Hematopoietic multipotent progenitor cell treated with erythropoietin and hydrocortisone succinate and interleukin-3 and kit ligand, for 6 days (in vitro differentiated cells): ENCODE results near the gene VIPR1.
"Not testable (repeated sequence)": the region's sequence is repeated elsewhere in the genome, so short reads cannot be mapped to it uniquely, and the experiment has no call there.

Experiments used
- DNase-seq: peaks from one replicate; pipeline ENCODE4 v3.0.0-alpha.2; 2015

Gene VIPR1

DNA sequence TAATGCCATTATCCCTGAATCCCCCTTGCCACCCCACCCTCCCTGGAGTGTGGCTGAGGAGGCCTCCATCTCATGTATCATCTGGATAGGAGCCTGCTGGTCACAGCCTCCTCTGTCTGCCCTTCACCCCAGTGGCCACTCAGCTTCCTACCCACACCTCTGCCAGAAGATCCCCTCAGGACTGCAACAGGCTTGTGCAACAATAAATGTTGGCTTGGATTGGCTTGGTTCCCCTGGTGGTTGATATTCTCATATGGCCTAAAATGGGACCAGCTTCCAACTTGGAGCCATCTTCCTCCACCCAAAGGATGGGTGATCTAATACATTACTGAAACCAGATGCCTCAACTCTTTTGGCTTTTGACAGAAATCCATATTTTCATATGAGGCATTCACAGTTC lies 34.9 kb downstream of the VIPR1 start:
- no peak for DNase-seq

DNA sequence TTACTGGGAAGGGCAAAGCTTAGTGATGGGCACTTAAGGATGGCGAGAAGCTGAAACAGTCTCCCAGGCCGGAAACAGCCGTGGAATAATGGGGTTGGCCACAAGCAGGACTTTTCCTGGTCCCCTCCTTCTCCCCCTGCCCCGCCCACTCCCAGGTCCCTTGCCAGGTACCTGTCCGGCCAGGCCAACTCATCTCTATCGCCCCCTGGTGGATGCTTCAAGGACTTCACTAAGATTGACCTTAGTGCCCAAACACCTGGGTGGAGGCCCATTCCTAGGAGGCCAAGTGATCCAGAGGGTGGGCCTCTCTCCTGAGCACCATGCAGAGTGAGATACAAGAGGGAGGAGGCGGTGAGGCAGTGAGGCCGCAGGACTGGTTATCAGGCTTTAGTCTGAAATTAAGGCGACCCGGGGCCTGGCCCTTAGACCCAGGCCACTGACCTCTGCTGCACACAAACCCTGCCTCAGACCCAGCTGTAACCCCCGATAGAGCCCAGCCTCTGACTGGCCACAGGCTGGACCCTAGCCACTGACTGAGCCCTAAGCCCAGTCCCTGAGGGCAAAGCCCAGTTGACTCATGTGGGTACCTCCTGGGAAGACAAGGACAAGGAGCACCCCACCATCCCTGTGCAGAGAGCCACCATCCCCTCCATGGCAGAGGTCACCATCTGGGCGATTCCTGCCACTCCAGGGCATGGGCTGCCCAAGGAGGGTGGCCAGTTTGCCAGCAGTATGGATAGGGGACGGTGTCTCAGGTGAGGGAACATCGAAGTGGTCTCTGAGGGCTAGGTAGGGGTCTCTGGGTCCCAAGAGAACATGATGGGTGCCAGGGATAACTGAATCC lies 37.6 kb downstream of the VIPR1 start:
- DNase-seq = peak; percentile 69

DNA sequence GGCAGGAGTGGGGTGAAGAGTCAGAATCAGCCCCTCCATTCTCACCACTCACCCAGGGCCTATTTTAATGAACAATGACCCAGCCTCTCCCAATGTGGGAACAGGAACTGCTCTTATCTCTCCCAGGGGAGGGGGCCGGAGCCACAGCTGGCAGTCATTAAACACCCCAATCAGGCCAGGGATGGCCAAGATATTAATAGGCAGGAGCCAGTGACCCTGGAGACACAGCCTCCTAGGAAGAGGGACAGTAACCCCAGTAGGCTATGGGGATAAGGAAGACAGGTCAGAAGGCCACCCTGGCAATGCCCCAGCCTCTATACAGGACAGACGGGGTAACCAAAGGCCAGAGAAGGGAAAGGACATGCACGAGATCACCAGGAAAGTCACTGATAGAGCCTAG lies 38.6 kb downstream of the VIPR1 start:
- DNase-seq = no peak

DNA sequence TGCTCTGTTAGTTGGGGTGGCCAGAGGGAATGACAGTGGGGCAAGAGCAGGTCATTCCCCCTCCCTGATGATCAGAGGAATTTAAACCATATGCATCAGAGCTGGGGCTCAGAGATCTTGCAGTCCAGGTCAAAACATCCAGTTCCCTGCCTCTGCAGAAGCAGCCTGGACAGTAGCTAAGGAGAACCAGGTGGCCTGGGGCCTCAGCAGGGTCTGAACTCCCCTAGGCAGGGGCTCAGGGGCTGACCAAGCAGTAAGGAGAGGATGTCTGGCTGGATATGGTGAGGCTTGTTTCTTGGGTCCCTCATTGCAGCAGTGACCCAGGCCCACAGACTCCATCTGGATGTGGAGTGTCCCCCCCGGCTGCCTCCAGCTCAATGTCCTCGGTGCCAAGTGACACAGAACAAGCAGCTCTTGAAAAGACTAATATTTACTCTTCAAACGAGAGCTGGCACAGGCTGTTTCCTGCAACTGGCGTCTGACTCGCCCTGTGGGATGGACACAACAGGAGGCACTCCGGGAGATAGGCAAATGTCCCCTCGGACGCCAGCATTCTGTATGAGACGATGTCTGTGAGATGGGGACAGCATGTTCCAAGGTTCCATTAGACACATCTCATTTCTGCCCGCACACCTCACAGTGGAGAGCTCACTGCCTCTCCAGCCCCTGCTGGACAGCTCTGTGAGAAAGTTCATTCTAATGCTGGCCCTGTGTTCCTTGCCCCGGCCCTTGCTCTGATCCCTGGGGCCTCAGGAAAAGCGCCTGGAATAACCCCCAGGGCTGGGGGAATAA lies 42.2 kb downstream of the VIPR1 start:
- no peak for DNase-seq

DNA sequence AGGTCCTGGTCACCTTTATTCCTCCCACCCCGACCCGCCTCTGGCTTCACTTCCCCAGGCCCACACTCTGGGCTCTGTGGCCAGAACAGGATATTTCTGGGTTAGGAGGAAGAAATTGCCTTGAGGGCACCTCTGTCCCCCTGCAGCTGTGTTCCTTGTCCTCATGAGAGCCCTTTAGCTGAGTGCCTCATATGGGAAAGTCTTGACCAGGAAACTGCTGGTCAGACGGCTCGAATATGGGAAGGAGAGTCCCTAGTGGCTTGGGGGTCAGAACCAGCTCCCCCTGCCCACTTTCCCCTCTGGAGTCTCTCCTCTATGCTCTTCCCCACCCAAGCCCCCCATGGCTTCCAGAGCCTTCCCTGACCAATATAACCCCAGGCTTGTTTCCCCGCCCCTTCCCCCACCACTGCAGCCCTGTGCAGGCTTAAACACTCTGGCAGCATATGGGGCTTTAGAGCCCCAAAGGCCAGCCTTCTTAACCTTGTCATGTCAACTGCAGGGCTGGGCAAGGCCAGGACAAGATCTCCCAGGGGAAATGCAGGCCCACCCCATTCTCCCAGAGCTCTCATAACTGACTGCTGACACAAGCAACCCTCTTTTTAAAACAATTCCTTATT lies 42.9 kb downstream of the VIPR1 start:
- no peak for DNase-seq

DNA sequence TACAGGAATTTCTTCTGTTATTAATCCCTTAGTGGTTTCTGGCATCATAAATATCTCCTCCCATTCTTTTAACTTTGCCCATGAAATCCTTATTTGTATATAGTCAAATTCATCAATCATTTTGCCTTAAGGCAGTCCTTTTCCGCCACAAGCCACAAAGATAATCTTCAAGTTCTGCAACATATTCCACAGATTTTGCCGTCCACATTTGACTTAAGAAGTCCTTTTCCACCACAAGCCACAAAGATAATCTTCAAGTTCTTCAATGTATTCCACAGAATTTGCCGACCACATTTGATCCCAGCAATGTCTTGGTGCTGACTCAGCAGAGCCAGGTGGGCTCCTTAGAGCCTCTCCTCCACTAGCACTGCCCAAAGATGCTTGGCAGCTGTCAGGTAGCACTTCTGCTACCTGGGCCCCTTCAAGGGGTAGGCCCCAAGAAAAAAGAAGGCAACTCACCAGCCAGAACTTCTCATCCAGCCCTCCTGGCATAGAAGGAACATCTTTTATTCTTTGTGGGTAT lies 44.3 kb downstream of the VIPR1 start:
- no peak for DNase-seq

DNA sequence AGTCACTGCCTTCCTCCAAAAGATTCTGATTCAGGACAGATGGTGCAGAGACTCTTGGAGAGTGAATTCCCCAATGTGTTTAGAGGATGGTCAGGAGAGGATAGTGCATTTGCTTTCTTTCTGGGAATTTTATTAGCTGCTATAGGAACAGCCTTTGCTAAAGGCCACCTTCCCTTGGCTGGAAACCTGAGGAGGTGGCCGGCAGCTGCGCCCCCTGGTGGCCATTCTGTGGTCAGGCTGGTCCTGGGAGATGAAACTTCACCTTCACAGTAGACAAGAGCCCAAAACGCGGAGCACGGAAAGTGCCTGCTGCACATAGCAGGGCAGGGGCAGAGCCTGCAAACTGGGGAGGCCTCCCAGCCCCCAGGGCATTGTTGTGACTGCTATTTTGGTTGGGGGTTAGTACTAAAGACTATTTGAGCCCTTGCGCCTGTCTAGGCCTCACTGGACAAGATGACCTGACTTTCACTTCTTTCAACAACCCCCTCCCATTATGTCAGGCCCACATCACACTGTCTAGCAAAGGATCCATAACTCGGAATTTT lies 45.0 kb downstream of the VIPR1 start:
- DNase-seq = peak; percentile 81

DNA sequence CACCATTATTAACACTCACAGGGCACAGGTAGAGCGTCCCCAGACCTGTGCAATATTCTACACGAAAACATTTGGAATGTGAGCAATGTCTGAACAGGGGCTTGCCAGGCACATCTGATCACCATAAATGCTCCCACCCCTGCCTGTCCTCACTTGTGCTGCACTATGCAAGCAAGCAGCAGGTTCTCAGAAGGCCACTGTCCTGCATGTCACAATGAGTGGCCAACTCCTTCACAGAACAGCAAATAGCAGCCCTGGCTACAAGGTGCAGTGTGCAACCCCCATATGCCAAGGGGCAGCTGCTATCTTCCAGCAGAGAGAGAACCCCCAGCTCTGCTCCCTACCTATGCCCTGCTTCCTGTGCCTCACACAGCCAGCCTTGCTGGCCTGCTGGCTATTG lies 46.7 kb downstream of the VIPR1 start:
- DNase-seq = no peak

DNA sequence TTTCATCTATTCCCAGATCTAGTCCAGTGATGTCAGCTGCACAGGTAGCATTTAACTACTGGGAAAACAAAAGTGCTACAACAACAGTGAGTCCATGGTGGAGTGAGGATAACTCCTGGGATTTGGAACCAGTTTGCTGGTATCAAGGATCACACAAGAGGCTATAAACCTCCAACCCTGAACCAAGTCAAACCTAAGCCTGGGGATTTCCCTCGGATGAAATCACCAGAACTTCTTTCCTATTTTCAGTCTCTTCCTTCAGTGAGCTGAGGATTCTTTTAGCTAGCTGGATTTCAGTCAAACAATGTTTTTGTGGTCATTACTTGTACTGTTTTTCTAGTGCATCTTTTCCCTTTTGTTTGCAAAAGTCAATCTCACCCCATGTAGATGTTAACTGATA lies 47.8 kb downstream of the VIPR1 start:
- no peak for DNase-seq

DNA sequence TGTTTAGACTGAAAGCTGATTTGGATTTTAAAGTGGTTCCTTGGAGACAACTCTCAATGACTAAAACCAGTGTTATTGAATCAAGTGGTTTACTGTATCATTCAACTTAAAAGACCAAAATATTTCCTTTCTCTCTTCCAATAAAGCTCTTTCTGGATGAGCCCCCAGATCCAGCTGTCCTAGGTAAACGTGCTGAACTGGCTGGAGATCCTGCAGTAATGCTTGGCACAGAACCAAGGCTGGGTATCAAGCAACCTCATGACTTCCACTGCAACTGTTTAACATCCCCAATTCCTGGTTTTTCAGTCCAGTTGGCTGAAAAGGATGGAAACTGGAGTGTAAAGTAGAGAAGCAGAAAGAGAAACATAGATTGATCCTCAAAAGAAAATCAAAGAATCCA lies 50.4 kb downstream of the VIPR1 start:
- no peak for DNase-seq

DNA sequence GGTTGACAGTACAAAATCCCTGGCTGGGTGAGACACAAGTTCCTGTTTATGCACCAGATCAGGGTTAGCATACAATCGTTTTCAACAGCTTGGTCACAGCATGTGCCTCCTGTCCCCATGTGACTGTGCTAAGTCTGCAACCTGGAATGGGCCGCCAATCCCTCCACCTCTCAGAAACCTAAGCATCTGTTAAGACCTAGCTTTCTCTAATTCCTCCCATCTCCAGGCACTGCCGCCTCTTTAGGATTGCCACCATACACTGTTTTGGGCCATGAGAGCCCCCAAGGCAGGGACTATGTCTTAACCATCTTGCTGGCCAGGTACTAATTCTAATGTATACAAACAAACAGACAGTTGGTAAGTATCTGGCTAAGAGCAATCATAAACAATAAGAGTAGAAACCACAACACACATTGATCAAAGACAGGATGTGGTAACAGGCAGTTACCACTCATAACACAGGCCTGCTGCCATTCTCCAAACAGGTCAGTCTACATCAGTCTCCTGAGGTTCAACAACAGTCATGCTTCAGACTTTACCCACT lies 53.7 kb downstream of the VIPR1 start:
- DNase-seq = no peak

DNA sequence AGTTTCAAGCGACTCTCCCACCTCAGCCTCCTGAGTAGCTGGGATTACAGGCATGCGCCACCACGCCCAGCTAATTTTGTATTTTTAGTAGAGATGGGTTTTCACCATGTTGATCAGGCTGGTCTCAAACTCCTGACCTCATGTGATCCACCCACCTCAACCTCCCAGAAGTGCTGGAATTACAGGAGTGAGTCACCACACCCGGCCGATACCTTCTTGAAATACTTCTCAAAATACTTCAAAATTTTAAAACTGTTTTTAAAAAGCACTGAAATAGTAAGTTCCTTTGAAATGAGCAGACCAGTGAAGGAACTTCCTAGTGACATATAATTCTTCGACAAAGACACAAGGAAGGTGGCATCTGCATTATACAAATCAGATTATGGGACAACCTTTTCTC lies 54.4 kb downstream of the VIPR1 start:
- DNase-seq = not testable (repeated sequence)

DNA sequence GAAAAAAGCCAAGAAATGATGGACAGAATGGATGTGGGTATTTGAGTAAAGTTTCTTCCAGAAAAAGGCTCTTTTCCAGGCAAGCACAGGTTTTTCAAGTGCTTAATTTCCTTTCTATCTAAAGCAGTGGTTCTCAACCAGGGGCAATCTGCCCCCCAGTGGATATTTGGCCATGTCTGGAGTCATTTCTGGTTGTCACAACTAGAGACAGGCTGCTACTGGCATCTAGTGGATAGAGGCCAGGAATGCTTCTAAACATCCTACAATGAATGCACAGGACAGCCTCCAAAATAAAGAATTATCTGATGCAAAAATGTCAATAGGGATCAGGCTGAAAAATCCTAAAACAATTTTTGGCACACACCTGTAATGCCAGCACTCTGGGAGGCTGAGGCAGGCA lies 55.4 kb downstream of the VIPR1 start:
- DNase-seq = peak; percentile 36

DNA sequence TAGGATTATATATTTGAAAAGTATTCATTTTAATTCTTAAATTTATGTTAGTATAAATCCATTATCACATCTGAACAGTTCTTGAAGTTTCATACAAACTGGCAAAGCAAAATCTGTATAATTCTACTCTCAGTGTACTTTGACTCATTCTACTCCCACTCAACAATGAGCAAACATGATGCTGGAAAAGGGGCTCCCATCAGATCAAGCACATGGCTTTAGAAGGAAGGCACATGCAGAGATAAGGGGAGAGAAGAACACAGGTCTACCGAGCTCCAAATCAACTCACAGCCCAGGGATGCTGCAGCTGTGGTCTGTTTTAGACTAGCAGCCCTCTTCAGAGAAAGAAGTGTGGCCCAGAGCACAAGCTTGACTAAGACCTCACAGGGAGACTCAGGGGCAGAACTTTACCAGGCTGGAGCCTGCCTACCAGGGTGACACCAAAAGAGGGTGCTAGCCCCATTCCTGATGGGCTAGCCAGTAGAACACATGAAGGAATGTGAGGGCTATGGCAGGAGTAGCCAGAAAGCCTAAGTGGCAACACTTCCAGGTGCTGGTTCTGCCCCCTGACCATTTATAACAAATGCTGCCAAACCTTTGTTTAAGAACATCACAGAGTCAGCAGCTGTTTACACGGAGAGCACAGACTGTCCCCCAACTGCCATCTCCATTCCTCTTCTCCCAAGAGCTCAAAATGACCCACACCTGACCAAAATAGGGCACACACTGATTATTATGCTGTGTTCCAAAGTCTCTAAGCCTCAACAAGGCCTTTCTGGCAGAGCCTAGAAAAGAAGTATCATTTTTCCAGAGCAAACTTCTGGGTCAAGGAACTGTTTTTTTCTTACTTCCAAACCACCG lies 59.8 kb downstream of the VIPR1 start:
- DNase-seq = no peak

DNA sequence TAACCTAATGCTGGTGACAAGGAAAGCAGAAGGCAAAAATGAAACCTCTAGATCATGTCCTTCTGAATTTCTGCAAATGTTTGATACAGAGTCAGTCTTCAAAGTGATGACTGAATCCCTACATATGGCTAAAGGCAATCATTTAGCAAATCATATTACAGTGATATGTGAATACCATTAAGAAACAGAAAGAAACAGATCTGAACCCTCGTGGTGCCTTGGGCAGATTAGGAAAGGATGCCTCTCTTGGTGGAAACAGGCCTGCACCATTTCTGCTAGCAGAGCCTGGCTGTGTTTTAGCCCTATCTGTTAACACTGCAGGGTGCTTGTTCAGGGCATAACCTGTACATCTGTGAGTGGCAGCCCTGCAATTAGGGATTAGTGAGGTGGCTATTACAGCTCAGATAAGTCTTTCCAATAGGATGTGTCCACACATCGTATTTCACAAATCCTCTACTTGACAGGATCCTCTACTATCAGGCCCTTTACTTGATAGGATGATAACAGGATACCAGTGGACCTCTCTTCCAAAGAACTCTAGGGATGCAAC lies 67.2 kb downstream of the VIPR1 start:
- no peak for DNase-seq

DNA sequence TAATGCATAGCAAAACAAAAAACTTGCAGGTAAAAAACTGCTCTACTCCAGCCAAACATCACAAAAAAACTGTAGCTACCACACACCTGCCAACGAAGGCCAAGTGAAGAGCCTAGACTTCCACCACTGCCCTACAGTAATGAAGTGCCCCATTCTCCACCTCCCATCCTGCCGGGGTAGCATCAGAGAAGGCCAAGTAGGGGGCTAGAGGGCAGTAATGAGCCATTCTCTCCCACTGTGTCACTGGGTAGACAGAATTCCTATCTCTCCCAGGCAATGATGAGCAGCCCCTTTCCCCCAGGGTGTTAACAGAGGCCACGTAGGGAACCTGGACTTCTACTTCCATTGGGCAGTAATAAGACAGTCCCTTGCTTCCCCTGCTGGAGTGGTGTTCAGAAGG lies 69.8 kb downstream of the VIPR1 start:
- peak; percentile 66 for DNase-seq

DNA sequence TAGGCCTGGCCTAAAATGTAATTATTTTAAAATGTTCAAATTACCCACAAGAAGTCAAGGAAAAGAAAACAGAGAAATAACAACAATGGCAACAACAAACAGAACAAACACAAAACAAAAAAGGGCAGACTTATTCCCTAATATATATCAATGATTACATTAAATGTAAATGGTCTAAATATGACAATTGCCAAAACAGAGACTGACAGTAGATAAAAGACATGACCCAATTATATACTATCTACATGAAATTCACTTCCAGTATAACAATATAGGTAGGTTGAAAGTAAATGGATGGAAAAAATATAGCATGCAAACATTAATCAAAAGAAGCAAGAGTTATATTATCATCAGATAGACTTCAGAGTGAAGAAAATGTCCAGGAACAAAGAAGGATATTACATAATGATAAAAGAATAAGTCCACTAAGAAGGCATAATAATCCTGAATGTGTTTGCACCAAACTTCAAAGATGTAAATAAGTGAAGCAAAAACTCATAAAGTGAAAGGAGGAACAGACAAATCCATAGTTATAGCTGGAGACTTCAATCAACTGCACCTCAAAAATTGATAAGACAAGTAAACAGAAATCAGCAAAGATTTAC lies 72.8 kb downstream of the VIPR1 start:
- DNase-seq = no peak

DNA sequence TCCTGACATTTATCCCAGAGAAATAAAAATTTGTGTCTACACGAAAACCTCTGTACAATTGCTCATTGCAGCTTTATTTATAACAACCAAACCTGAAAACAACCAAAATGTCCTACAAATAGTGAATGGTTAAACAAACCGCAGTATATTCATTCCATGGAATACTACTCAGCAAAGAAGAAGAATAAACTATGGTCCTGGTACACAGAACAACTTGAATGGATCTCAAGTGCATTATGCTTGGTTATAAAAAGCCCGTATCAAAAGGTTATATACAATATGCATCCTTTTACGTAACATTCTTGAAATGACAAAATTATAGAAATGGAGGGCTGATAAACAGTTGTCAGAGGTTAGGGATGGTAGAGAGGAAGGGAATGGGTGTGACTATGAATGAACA lies 75.6 kb downstream of the VIPR1 start:
- no peak for DNase-seq

DNA sequence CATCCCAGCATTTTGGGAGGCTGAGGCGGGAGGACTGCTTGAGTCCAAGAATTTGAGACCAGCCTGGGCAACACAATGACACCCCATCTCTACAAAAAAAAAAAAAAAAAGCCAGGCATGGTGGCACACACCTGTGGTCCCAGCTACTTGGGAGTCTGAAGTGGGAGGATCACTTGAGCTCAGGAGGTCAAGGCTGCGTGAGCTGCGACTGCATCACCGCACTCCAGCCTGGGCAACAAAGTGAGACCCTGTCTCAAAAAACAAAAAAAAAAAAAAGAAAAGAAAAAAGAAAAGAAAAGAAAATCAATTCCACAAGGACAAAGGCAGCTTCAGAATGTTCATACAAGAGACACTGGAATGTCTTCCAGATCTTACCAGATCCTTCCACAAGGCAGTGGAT lies 76.9 kb downstream of the VIPR1 start:
- DNase-seq = not testable (repeated sequence)

DNA sequence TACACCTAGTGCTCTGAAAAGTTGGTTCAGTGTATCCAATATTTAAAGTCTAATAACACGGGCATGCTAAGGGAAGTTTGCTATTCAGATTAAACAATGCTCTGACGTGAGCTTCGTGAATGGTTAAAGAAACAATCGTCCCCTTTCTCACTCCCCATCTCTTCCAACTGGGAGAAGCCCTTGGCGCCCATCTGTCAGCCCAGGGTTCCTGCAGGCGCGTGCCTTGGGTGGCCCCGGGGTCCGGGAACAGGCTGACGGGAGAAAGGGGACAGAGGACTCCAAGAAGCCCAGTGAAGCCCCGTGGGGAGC lies 78.9 kb downstream of the VIPR1 start:
- no peak for DNase-seq

DNA sequence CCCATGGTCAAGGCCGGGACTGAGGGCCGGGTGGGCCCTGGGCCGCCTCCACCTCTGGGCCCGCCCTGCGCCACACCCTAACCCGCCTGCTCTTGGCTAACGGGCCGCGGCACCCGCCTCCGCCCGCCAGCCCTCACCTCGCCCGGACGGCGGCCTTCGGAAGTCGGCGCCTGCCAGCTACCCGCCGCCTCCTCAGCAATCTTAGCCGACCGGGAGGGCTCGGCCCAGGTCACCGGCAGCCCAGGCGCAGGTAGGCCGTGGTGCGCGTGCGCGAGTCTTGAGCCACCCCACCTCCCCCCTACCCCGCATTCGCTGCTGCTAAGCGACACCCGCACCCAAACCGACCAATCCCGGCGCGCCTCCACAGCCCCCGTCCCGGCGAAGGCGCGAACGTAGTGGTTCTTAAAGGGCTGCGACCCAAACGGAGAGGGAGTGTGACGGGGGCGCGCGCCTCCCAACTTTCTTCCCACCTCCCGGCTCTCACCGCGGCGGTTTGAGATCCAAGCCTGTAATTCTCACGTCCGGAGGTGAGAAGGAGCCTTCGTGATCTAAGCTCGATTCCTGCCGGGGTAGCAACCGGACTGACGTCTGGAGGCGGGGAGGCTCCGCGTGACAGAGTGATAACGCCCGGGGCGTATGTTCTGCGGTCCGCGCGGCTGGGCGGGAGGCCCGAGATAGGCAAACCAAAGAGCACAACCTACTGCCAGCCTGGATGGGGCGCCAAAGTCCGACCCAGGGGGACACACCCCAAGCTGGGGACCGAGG lies 79.4 kb downstream of the VIPR1 start, which contains the start of gene SEC22C:
Gene SEC22C, minus strand, starts transcription at position 259 of the 765 bp plus-strand sequence. CDS start 12,921 bp downstream, outside the sequence.
- peak; percentile 97 for DNase-seq
